AG09319 (cell line): ENCODE measurements around the gene ADPRHL1.
"Not testable (repeated sequence)": the region's sequence is repeated elsewhere in the genome, so short reads cannot be mapped to it uniquely, and the experiment has no call there.

ENCODE experiments used
- DNase-seq: peaks from one replicate; pipeline ENCODE4 v3.0.0-alpha.2; 2010; ENCODE audit warnings: low read depth; ENCODE audit errors: extremely low read depth
- CTCF ChIP-seq: IDR thresholded peaks from 2 replicates; pipeline ENCODE4 v1.5.1; 2011; ENCODE audit warnings: low read depth, mild to moderate bottlenecking, inconsistent platforms, low read length, moderate library complexity

The ADPRHL1 gene

GRCh38 chr13:113394339-113394640 lies 59.0 kb downstream of the ADPRHL1 start:
- TF ChIP-seq CTCF: no peak

GRCh38 chr13:113393563-113394338 lies 59.5 kb downstream of the ADPRHL1 start:
- peak; percentile 43 for TF ChIP-seq CTCF

More at GRCh38 chr13:113394339-113394640, 59.0 kb downstream of the ADPRHL1 start:
- DNase-seq: no peak

GRCh38 chr13:113393226-113393562 lies 60.1 kb downstream of the ADPRHL1 start:
- no peak for TF ChIP-seq CTCF
- DNase-seq: no peak

More at GRCh38 chr13:113393563-113394338, 59.5 kb downstream of the ADPRHL1 start:
- DNase-seq: peak; percentile 35

- no peak for DNase-seq
- TF ChIP-seq CTCF: no peak
Measured at GRCh38 chr13:113390874-113391497, 62.3 kb downstream of the ADPRHL1 start.

- not testable (repeated sequence) for DNase-seq
Measured at GRCh38 chr13:113389586-113389985, 63.7 kb downstream of the ADPRHL1 start.

- TF ChIP-seq CTCF: no peak
- no peak for DNase-seq
Measured at GRCh38 chr13:113387396-113387795, 65.9 kb downstream of the ADPRHL1 start.

GRCh38 chr13:113383089-113383488 lies 70.2 kb downstream of the ADPRHL1 start:
- no peak for DNase-seq
- no peak for TF ChIP-seq CTCF

GRCh38 chr13:113382542-113382941 lies 70.7 kb downstream of the ADPRHL1 start:
- not testable (repeated sequence) for DNase-seq
